ENCODE results near the gene UBQLN3. TPM values are rescaled to one million over a fixed set of nuclear protein-coding genes. Genes with fewer than 3 reads are reported as not detected.

Gene UBQLN3
- total and polyA plus RNA-seq, 9 donors = 0.13 TPM; not detected in 8

- H3K36me3 ChIP-seq (ENCODE audit: control insufficient read depth, insufficient read depth, low read length) = no peaks in the 10 kb centered on the region
- H3K27me3 ChIP-seq (ENCODE audit: control insufficient read depth, insufficient read depth, low read length) = no peaks in the 10 kb centered on the region
- H3K4me1 ChIP-seq (ENCODE audit: control insufficient read depth, insufficient read depth, low read length) = peaks cover 9% of the 10 kb centered on the region
- WGBS (ENCODE audit: insufficient coverage) = 71% methylated on average over 8 of the region's 9 CpGs
- no peak overlapping the region for H3K27ac ChIP-seq (ENCODE audit: low read length)
- no peak overlapping the region for H3K4me3 ChIP-seq (ENCODE audit: low read length)
- H3K9me3 ChIP-seq (replicated peaks; ENCODE audit: control insufficient read depth, low read depth, low read length) = no peaks in the 10 kb centered on the region
- no peak for DNase-seq
Observed at GRCh38 chr11:5507177-5507932, 2.4 kb downstream of the UBQLN3 start.

- no peak overlapping the region for H3K4me3 ChIP-seq (ENCODE audit: low read length)
- WGBS (ENCODE audit: insufficient coverage) = 64% methylated on average over 5 of the region's 9 CpGs
- H3K36me3 ChIP-seq (ENCODE audit: control insufficient read depth, insufficient read depth, low read length) = no peaks in the 10 kb centered on the region
- peaks cover 9% of the 10 kb centered on the region for H3K4me1 ChIP-seq (ENCODE audit: control insufficient read depth, insufficient read depth, low read length)
- no peak for DNase-seq
- no peaks in the 10 kb centered on the region for H3K9me3 ChIP-seq (replicated peaks; ENCODE audit: control insufficient read depth, low read depth, low read length)
- no peak overlapping the region for H3K27ac ChIP-seq (ENCODE audit: low read length)
- no peaks in the 10 kb centered on the region for H3K27me3 ChIP-seq (ENCODE audit: control insufficient read depth, insufficient read depth, low read length)
Observed at GRCh38 chr11:5505363-5506048, 4.3 kb downstream of the UBQLN3 start.

- no CpG with 5 or more reads among the region's 2 CpGs for WGBS (ENCODE audit: insufficient coverage)
- H3K36me3 ChIP-seq (ENCODE audit: control insufficient read depth, insufficient read depth, low read length) = no peaks in the 10 kb centered on the region
- H3K4me1 ChIP-seq (ENCODE audit: control insufficient read depth, insufficient read depth, low read length) = peaks cover 9% of the 10 kb centered on the region
- no peak overlapping the region for H3K4me3 ChIP-seq (ENCODE audit: low read length)
- no peaks in the 10 kb centered on the region for H3K27me3 ChIP-seq (ENCODE audit: control insufficient read depth, insufficient read depth, low read length)
- H3K27ac ChIP-seq (ENCODE audit: low read length) = no peak overlapping the region
- DNase-seq = no peak
- no peaks in the 10 kb centered on the region for H3K9me3 ChIP-seq (replicated peaks; ENCODE audit: control insufficient read depth, low read depth, low read length)
Observed at GRCh38 chr11:5504403-5504921, 5.3 kb downstream of the UBQLN3 start.

- H3K27ac ChIP-seq (ENCODE audit: low read length) = no peak overlapping the region
- WGBS (ENCODE audit: insufficient coverage) = 67% methylated on average over 1 of the region's 6 CpGs
Observed at GRCh38 chr11:5500393-5500801, 9.4 kb downstream of the UBQLN3 start.

GRCh38 chr11:5499671-5500070 is 10.1 kb downstream of the UBQLN3 start:
- DNase-seq = no peak

More at GRCh38 chr11:5500393-5500801, 9.4 kb downstream of the UBQLN3 start:
- Histone ChIP-seq H3K4me1 (ENCODE audit: control insufficient read depth, insufficient read depth, low read length) (no peaks in the 10 kb centered on the region), H3K9me3 (replicated peaks; ENCODE audit: control insufficient read depth, low read depth, low read length) (no peaks in the 10 kb centered on the region), H3K4me3 (ENCODE audit: low read length) (no peak overlapping the region), H3K36me3 (ENCODE audit: control insufficient read depth, insufficient read depth, low read length) (no peaks in the 10 kb centered on the region), H3K27me3 (ENCODE audit: control insufficient read depth, insufficient read depth, low read length) (no peaks in the 10 kb centered on the region)
- DNase-seq = no peak

GRCh38 chr11:5489576-5490357 is 20.0 kb downstream of the UBQLN3 start:
- WGBS (ENCODE audit: insufficient coverage) = 0% methylated on average over 2 of the region's 5 CpGs
- no peak for DNase-seq
- no peak overlapping the region for H3K4me3 ChIP-seq (ENCODE audit: low read length)

More at GRCh38 chr11:5499671-5500070, 10.1 kb downstream of the UBQLN3 start:
- no peaks in the 10 kb centered on the region for H3K9me3 ChIP-seq (replicated peaks; ENCODE audit: control insufficient read depth, low read depth, low read length)
- H3K27ac ChIP-seq (ENCODE audit: low read length) = no peak overlapping the region
- H3K27me3 ChIP-seq (ENCODE audit: control insufficient read depth, insufficient read depth, low read length) = no peaks in the 10 kb centered on the region
- no peaks in the 10 kb centered on the region for H3K36me3 ChIP-seq (ENCODE audit: control insufficient read depth, insufficient read depth, low read length)
- no peak overlapping the region for H3K4me3 ChIP-seq (ENCODE audit: low read length)
- H3K4me1 ChIP-seq (ENCODE audit: control insufficient read depth, insufficient read depth, low read length) = no peaks in the 10 kb centered on the region
- WGBS (ENCODE audit: insufficient coverage) = no CpG with 5 or more reads among the region's 2 CpGs

GRCh38 chr11:5488798-5489399 is 20.9 kb downstream of the UBQLN3 start:
- no peaks in the 10 kb centered on the region for H3K27me3 ChIP-seq (ENCODE audit: control insufficient read depth, insufficient read depth, low read length)
- no peaks in the 10 kb centered on the region for H3K9me3 ChIP-seq (replicated peaks; ENCODE audit: control insufficient read depth, low read depth, low read length)
- WGBS (ENCODE audit: insufficient coverage) = 100% methylated on average over 3 of the region's 4 CpGs
- H3K4me3 ChIP-seq (ENCODE audit: low read length) = no peak overlapping the region
- no peaks in the 10 kb centered on the region for H3K36me3 ChIP-seq (ENCODE audit: control insufficient read depth, insufficient read depth, low read length)
- H3K27ac ChIP-seq (ENCODE audit: low read length) = no peak overlapping the region
- no peak for DNase-seq
- no peaks in the 10 kb centered on the region for H3K4me1 ChIP-seq (ENCODE audit: control insufficient read depth, insufficient read depth, low read length)

More at GRCh38 chr11:5489576-5490357, 20.0 kb downstream of the UBQLN3 start:
- H3K36me3 ChIP-seq (ENCODE audit: control insufficient read depth, insufficient read depth, low read length) = no peaks in the 10 kb centered on the region
- no peaks in the 10 kb centered on the region for H3K4me1 ChIP-seq (ENCODE audit: control insufficient read depth, insufficient read depth, low read length)
- H3K9me3 ChIP-seq (replicated peaks; ENCODE audit: control insufficient read depth, low read depth, low read length) = no peaks in the 10 kb centered on the region
- H3K27ac ChIP-seq (ENCODE audit: low read length) = no peak overlapping the region
- H3K27me3 ChIP-seq (ENCODE audit: control insufficient read depth, insufficient read depth, low read length) = no peaks in the 10 kb centered on the region

GRCh38 chr11:5488385-5488784 is 21.4 kb downstream of the UBQLN3 start, which contains the start of gene OR52D1:
TSS of gene OR52D1 (plus strand) at chr11:5488685. CDS start at chr11:5488707, 22 bp downstream.
- Histone ChIP-seq H3K36me3 (ENCODE audit: control insufficient read depth, insufficient read depth, low read length) (no peaks in the 10 kb centered on the region), H3K9me3 (replicated peaks; ENCODE audit: control insufficient read depth, low read depth, low read length) (no peaks in the 10 kb centered on the region), H3K27ac (ENCODE audit: low read length) (no peak within 1 kb of the TSS), H3K27me3 (ENCODE audit: control insufficient read depth, insufficient read depth, low read length) (no peaks in the 10 kb centered on the region), H3K4me1 (ENCODE audit: control insufficient read depth, insufficient read depth, low read length) (no peaks in the 10 kb centered on the region), H3K4me3 (ENCODE audit: low read length) (no peak within 1 kb of the TSS)
- DNase-seq = no peak

- H3K4me3 ChIP-seq (ENCODE audit: low read length) = no peak overlapping the region
- WGBS (ENCODE audit: insufficient coverage) = no CpG with 5 or more reads among the region's 3 CpGs
Observed at GRCh38 chr11:5486421-5486820, 23.3 kb downstream of the UBQLN3 start.

More at GRCh38 chr11:5486421-5486820, 23.3 kb downstream of the UBQLN3 start:
- Histone ChIP-seq H3K36me3 (ENCODE audit: control insufficient read depth, insufficient read depth, low read length) (no peaks in the 10 kb centered on the region), H3K27ac (ENCODE audit: low read length) (no peak overlapping the region), H3K9me3 (replicated peaks; ENCODE audit: control insufficient read depth, low read depth, low read length) (no peaks in the 10 kb centered on the region), H3K4me1 (ENCODE audit: control insufficient read depth, insufficient read depth, low read length) (no peaks in the 10 kb centered on the region), H3K27me3 (ENCODE audit: control insufficient read depth, insufficient read depth, low read length) (no peaks in the 10 kb centered on the region)
- DNase-seq = no peak

Data from muscle of leg (tissue), 11 donors.